D721Med (cell line): ENCODE results near the gene CARD9.

Experiments used
- DNase-seq: peaks from one replicate; pipeline ENCODE4 v3.0.0; 2011; ENCODE audit warnings: low spot score; ENCODE audit not compliant: insufficient read length
- FAIRE-seq: peaks from 2 replicates; lab custom pipeline; 2011; peaks lifted over from hg19 to GRCh38; lab: Jason Lieb, UNC
- TF ChIP-seq, protein P1 (sequence below): IDR thresholded peaks from 2 replicates; pipeline ENCODE4 v1.5.1; 2012; ENCODE audit warnings: mild to moderate bottlenecking, control low read depth; ENCODE audit not compliant: insufficient read depth; ENCODE audit errors: missing control alignments

The CARD9 gene

DNA sequence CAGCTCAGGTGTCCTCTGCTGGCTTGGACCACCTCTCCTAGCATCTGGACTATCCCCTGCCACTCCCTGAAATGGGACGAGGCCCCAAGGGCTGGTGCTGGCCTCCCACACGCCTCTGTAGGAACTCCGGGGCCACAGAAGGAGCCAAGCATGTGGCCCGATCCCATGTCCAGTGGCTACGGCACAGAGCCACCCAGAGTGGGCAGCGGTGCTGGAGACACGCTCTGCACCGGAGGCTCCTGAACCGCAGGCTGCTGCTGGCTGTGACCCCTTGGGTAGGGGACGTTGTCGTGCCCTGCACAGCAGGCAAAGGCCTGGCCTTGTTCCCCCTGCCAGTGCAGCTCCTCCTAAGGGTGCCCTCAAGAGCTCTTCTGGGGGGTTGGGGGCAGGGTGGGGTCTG is 6.4 kb upstream of the CARD9 start:
- DNase-seq, result no peak
- no peak for FAIRE-seq
- TF ChIP-seq, protein P1, sequence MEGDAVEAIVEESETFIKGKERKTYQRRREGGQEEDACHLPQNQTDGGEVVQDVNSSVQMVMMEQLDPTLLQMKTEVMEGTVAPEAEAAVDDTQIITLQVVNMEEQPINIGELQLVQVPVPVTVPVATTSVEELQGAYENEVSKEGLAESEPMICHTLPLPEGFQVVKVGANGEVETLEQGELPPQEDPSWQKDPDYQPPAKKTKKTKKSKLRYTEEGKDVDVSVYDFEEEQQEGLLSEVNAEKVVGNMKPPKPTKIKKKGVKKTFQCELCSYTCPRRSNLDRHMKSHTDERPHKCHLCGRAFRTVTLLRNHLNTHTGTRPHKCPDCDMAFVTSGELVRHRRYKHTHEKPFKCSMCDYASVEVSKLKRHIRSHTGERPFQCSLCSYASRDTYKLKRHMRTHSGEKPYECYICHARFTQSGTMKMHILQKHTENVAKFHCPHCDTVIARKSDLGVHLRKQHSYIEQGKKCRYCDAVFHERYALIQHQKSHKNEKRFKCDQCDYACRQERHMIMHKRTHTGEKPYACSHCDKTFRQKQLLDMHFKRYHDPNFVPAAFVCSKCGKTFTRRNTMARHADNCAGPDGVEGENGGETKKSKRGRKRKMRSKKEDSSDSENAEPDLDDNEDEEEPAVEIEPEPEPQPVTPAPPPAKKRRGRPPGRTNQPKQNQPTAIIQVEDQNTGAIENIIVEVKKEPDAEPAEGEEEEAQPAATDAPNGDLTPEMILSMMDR, result no peak

DNA sequence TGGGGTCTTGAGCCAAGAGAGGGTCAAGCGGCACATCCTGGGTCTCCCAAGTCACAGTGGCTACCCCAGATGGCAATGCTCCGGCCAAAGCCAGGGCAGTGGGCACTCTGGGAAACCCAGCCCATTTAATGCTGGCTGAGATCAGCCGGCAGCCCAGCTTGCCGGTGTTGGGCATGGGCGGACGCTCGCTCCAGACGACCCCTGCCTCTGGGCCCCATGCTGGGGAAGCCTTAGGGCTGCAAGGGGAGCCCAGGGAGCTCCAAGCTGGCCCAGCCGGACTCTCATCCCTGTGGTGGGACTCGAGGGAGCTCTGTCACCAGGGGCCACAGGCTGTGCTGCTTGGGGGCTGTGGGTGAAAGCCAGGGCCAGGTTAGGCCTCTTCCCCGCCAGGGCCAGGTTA is 5.9 kb upstream of the CARD9 start:
- TF ChIP-seq, protein P1, result no peak
- FAIRE-seq, result no peak
- no peak for DNase-seq

DNA sequence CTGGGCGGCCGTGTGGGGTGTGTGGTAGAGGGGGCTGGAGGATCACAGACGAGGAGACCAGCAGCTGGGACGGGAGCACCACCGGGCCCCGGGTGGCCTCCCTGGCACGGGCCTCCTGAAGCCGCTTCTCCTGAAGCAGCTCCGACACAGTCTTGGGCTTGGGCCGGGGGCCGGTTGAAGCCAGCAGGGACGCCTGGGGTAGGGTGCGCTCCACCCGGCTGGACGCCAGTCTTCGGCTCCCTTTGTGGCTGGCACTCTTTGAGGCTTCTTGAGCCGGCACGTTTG is 5.5 kb upstream of the CARD9 start:
- FAIRE-seq, result no peak
- no peak for DNase-seq
- TF ChIP-seq, protein P1, result no peak

DNA sequence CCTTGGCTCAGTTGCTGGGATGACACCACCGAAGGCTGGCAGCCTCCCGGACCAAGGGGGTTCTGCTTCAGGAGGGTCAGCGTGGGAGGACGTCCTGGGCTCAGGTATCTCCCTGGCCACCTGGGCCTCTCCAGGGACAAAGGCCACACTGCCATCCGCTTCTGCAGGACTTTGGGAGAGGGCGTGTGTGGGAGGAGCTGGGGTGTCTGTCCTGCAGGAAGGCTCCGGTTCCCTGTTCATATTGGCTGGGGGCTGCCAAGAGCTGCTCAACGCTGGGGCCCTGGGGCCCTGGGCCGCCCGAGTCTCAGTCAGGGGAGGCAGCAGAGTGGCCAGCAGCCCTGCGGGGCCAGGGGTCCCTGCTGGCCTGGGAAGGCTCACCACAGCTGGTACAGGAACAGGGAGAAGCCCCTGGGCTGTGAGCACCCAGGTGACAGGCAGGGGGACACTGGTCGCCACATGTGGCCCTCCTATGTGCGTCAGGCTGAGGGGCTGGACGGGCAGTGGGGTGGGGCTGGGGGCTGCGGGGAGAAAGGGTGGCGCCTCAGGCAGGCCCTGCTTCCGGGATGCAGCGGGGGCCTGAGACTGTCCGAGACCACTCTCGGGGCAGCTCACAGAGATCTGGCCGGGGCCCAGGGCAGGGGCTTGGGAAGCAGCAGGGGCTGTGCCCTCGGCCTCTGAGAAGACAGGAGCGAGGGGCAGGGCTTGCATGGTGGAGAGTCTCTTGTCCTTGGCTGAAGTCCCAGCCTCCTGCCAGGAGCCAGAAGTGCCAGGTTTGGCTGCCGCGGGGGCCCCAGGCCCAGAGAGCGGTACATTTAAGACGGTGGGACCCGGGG is 4.9 kb upstream of the CARD9 start:
- TF ChIP-seq, protein P1, result no peak
- no peak for FAIRE-seq
- no peak for DNase-seq

DNA sequence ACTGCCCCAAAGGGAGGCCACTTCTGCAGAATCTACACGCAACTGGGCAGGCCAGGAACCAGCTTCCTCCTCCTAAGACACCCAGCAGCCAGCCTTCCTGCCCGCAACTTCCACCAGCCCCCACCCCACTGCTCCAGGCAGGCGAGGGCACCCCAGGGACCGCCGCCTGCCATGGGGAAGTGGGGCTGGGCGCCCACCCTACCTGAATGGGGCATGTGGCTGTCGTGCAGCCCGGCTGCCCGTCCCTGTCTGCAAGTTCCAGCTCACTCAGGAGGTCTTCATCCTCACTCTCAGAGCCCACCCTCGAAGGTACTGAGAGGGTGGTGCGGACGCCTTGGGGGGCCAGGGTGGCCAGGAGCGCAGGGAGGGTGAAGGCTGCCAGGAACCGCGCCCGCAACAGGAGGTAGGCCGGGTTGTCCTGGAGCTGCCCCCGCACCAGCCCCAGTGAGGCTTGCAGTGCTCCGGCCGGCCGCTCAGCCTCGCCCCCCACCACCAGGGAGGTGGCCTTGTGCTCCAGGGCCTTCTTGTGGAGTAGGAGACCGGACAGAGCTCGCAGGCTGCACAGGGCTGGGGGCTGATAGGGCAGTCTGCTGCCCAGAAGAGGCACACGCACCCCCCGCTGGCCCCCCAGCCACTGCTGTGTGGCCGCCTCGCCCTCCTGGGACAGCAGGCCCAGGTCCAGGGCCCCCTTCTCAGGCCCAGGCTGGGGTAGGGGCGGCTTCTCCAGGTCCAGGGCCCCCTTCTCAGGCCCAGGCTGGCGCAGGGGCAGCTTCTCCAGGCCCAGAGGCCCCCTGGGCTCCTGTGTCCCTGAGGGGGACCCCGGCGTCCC is 4.1 kb upstream of the CARD9 start:
- TF ChIP-seq, protein P1, result no peak
- FAIRE-seq, result no peak
- no peak for DNase-seq

DNA sequence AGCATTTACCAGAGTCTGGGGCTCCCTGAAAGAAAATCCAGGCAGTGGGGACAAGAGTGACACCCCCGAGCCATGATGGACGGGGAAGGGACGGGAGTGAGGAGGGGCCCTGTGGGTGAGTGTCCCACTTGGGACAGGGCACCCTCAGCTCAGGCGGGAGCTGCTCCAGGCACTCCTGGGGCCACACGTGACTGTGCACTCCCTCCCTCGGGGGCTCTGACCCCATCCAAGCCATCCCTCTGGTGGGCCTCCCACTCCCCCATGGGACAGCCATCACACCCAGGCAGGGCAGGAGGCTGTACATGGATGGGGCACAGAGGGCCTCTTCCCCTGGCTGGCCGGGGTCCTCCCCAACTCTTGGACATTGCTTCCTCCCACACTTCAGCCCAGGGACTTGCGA is 3.0 kb upstream of the CARD9 start:
- no peak for FAIRE-seq
- TF ChIP-seq, protein P1, result no peak
- no peak for DNase-seq

DNA sequence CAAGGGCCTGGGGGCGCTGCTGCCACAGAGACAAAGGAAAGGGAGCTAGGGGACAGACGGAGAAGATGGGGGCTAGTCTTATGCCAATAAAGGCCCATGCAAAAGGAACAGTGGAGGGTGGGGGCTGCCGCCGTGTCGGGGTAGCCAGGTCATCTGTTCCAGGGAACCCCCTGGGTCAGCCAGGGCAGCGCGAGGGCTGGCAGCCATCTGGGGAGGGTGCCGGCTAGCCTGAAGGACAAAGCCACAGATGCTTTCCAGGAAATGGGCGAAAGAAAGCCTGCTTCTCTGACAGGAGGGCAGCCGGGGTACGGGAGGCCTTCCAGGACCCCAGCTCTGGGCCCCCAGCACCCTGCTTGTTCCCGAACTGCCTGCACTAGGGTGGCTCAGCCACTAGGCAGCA is 1.6 kb upstream of the CARD9 start:
- TF ChIP-seq, protein P1, result no peak
- DNase-seq (no peak), FAIRE-seq (no peak)
